Caco-2 (cell line): ENCODE results near the gene TFIP11. TPM values are rescaled to one million over a fixed set of nuclear protein-coding genes. Genes with fewer than 3 reads are reported as not detected.

ENCODE experiments used
- BruUV-seq: library from RNA; stranded (reverse); fragments of 400-500 nt; replicated peaks from 2 replicates; lab custom pipeline; 2021; lab: Mats Ljungman, UMichigan
- CTCF ChIA-PET: fragments of 300-600 bp; sonication (Branson Sonifier 250); formaldehyde crosslinking; loops from one replicate; lab custom pipeline; 2022; ENCODE audit warnings: antibody characterized with exemption; lab: Charles Lee
- POLR2A ChIA-PET: fragments of 300-600 bp; sonication (Branson Sonifier 250); formaldehyde crosslinking; loops from one replicate; lab custom pipeline; 2022; ENCODE audit warnings: antibody characterized with exemption; lab: Charles Lee
- DNase-seq, 2 experiments: peaks; one replicate each; pipeline versions ENCODE4 v3.0.0 to v3.0.0-alpha.2; 2020 to 2022
- H3K27me3 ChIP-seq: replicated peaks from 2 replicates; pipeline ENCODE4 v1.6.0; 2011; ENCODE audit warnings: low read length; ENCODE audit not compliant: control insufficient read depth, insufficient read depth
- H3K36me3 ChIP-seq: 2 replicates; pipeline ENCODE4 v1.5.1; 2011; ENCODE audit warnings: low read length; ENCODE audit not compliant: control insufficient read depth, insufficient read depth
- H3K4me1 ChIP-seq: fragments of 250-450 bp; sonication (Bioruptor Pico); 2 replicates; pipeline ENCODE4 v1.5.1; 2020; ENCODE audit warnings: mild to moderate bottlenecking
- H3K4me3 ChIP-seq: 2 replicates; pipeline ENCODE4 v1.5.1; 2011; ENCODE audit warnings: low read depth, mild to moderate bottlenecking, control low read depth, low read length
- H3K9me3 ChIP-seq: fragments of 250-450 bp; sonication (Bioruptor Pico); 2 replicates; pipeline ENCODE4 v1.5.1; 2020; ENCODE audit warnings: mild to moderate bottlenecking, moderate library complexity
- H3K27ac Mint-ChIP-seq: one replicate; pipeline ENCODE4 v1.8.0; 2022; ENCODE audit warnings: mixed read lengths; ENCODE audit not compliant: unreplicated experiment
- H3K27me3 Mint-ChIP-seq: one replicate; pipeline ENCODE4 v1.8.0; 2022; ENCODE audit warnings: mixed read lengths; ENCODE audit not compliant: insufficient read depth, unreplicated experiment
- H3K36me3 Mint-ChIP-seq: one replicate; pipeline ENCODE4 v1.8.0; 2022; ENCODE audit warnings: mild to moderate bottlenecking, mixed read lengths; ENCODE audit not compliant: insufficient read depth, unreplicated experiment
- H3K4me1 Mint-ChIP-seq: one replicate; pipeline ENCODE4 v1.8.0; 2022; ENCODE audit warnings: low read depth, mixed read lengths; ENCODE audit not compliant: unreplicated experiment
- H3K4me3 Mint-ChIP-seq: one replicate; pipeline ENCODE4 v1.8.0; 2022; ENCODE audit warnings: mild to moderate bottlenecking, moderate library complexity, mixed read lengths; ENCODE audit not compliant: unreplicated experiment
- H3K9me3 Mint-ChIP-seq: one replicate; pipeline ENCODE4 v1.8.0; 2022; ENCODE audit warnings: mixed read lengths; ENCODE audit not compliant: unreplicated experiment
- intact Hi-C: fragments of 100-400 bp; cut with micrococcal nuclease; formaldehyde crosslinking; loops from one replicate; pipeline ENCODE4 v1.10.0; 2022; ENCODE audit not compliant: unreplicated experiment
- total RNA-seq: library from RNA; stranded (reverse); gene quantifications from 2 replicates; pipeline ENCODE4 v1.2.3, GENCODE V29; 2022
- TF ChIP-seq, protein P1 (sequence below), 2 experiments: fragments of 200-600 bp in 1 of 2; IDR thresholded peaks; 1 replicate in 1 of 2; 2 replicates in 1 of 2; pipeline versions ENCODE4 v1.5.1 to v1.8.0; 2011 to 2022; ENCODE audit warnings: antibody characterized with exemption in 1 of 2, control low read depth in 1 of 2, inconsistent platforms in 1 of 2, low read depth in 1 of 2, low read length in 1 of 2, mild to moderate bottlenecking in 1 of 2, moderate library complexity in 1 of 2; ENCODE audit not compliant: insufficient read depth in 1 of 2, severe bottlenecking in 1 of 2, unreplicated experiment in 1 of 2

Gene TFIP11
- total RNA-seq, 1 experiment from 2014 or later: 27.7 TPM

DNA sequence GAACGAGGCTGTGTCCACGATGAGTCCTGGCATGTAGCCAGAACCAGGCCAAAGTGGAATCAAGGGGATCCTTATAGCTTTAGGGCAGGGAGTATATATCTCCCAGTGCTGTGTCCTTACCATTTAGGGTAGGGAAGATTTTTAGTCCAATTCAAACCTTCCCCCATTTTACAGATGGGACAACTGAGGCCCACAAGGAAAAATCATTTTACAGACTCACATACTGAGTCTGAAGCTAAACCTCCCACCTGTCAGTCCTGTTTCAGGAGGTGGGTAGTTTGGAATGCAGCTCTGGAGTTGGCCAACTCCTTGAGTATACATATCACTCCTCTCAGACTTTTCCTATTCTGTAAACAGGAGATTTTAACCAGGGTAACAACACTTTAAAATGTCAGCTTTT, 33.1 kb upstream of the TFIP11 start:
- Mint-ChIP-seq H3K36me3 (peaks cover 6% of the 10 kb centered on the region), H3K4me3 (no peak overlapping the region), H3K9me3 (no peaks in the 10 kb centered on the region), H3K27ac (no peak overlapping the region), H3K4me1 (peaks cover 6% of the 10 kb centered on the region), H3K27me3 (no peaks in the 10 kb centered on the region)
- no peak for DNase-seq
- intact Hi-C loops: no loop called here
- Histone ChIP-seq H3K27me3 (no peaks in the 10 kb centered on the region), H3K9me3 (no peaks in the 10 kb centered on the region), H3K36me3 (no peaks in the 10 kb centered on the region), H3K4me1 (no peaks in the 10 kb centered on the region), H3K4me3 (no peak overlapping the region)
- TF ChIP-seq, protein P1, sequence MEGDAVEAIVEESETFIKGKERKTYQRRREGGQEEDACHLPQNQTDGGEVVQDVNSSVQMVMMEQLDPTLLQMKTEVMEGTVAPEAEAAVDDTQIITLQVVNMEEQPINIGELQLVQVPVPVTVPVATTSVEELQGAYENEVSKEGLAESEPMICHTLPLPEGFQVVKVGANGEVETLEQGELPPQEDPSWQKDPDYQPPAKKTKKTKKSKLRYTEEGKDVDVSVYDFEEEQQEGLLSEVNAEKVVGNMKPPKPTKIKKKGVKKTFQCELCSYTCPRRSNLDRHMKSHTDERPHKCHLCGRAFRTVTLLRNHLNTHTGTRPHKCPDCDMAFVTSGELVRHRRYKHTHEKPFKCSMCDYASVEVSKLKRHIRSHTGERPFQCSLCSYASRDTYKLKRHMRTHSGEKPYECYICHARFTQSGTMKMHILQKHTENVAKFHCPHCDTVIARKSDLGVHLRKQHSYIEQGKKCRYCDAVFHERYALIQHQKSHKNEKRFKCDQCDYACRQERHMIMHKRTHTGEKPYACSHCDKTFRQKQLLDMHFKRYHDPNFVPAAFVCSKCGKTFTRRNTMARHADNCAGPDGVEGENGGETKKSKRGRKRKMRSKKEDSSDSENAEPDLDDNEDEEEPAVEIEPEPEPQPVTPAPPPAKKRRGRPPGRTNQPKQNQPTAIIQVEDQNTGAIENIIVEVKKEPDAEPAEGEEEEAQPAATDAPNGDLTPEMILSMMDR (IDR thresholded peaks at IDR 0.05; ENCODE audit: insufficient read depth in 1 of 2, low read depth in 1 of 2, low read length in 1 of 2, severe bottlenecking in 1 of 2, unreplicated experiment in 1 of 2): no peak
- ChIA-PET CTCF (no interaction called here), POLR2A (no interaction called here)
- no TSS peak for BruUV-seq

DNA sequence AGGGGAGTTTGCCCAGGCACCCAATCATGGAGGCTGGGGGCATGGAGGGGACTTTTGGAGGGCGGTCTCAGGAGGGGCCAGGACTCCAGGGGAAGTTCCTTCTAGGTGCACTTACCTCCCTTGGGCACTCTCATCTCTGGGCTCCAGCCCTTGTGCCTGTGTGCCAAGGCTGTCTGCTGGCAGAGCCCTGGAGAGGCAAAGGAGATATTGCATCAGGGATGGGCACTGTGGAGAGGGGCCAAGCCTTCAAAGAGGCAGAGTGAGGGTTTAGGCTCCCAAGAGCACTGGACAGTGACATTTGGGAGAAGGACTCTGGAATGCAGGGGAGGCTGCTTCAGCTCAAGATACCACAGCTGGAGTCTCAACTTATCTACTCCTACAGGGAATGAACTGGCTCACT, 32.2 kb upstream of the TFIP11 start:
- Mint-ChIP-seq H3K4me3 (no peak overlapping the region), H3K36me3 (peaks cover 6% of the 10 kb centered on the region), H3K27ac (no peak overlapping the region), H3K27me3 (no peaks in the 10 kb centered on the region), H3K9me3 (no peaks in the 10 kb centered on the region), H3K4me1 (peaks cover 6% of the 10 kb centered on the region)
- no TSS peak for BruUV-seq
- no peaks in the 10 kb centered on the region for H3K27me3 ChIP-seq
- no peak for DNase-seq
- H3K36me3 ChIP-seq: no peaks in the 10 kb centered on the region
- POLR2A ChIA-PET: no interaction called here
- TF ChIP-seq, protein P1 (IDR thresholded peaks at IDR 0.05; ENCODE audit: insufficient read depth in 1 of 2, low read depth in 1 of 2, low read length in 1 of 2, severe bottlenecking in 1 of 2, unreplicated experiment in 1 of 2): no peak
- intact Hi-C loops: no loop called here
- CTCF ChIA-PET: no interaction called here
- no peaks in the 10 kb centered on the region for H3K4me1 ChIP-seq
- no peak overlapping the region for H3K4me3 ChIP-seq
- no peaks in the 10 kb centered on the region for H3K9me3 ChIP-seq

DNA sequence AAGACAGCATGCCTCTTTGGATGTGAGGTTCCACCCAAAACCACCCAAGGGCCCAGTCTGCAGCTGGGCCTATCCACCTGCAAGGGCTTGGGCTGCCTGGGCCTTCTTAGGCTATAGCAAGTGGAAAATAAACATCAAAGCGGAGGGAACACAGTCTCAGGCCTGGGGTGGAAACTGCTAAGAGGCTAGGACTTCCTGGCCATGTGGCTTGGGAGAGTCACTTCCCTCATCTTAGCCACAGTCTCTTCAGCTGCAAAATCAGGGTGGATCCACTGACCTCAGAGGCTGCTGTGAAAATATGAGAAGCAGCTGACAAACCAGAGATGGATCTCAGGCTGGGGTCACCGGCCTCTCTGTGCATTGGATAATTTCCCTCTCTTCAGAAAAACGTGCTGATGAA, 30.6 kb upstream of the TFIP11 start:
- BruUV-seq: no TSS peak
- intact Hi-C loops: no loop called here
- H3K27me3 ChIP-seq: no peaks in the 10 kb centered on the region
- H3K4me3 ChIP-seq: no peak overlapping the region
- no peak overlapping the region for H3K27ac Mint-ChIP-seq
- no peaks in the 10 kb centered on the region for H3K9me3 ChIP-seq
- no peaks in the 10 kb centered on the region for H3K9me3 Mint-ChIP-seq
- no peaks in the 10 kb centered on the region for H3K4me1 Mint-ChIP-seq
- no peaks in the 10 kb centered on the region for H3K36me3 ChIP-seq
- H3K4me1 ChIP-seq: no peaks in the 10 kb centered on the region
- no peak overlapping the region for H3K4me3 Mint-ChIP-seq
- H3K27me3 Mint-ChIP-seq: no peaks in the 10 kb centered on the region
- peaks cover 5% of the 10 kb centered on the region for H3K36me3 Mint-ChIP-seq
- TF ChIP-seq, protein P1 (IDR thresholded peaks at IDR 0.05; ENCODE audit: insufficient read depth in 1 of 2, low read depth in 1 of 2, low read length in 1 of 2, severe bottlenecking in 1 of 2, unreplicated experiment in 1 of 2): no peak
- no peak for DNase-seq
- POLR2A ChIA-PET: no interaction called here
- CTCF ChIA-PET: no interaction called here
